Measurements from ENCODE around the gene NKTR. TPM values are rescaled to one million over a fixed set of nuclear protein-coding genes. Genes with fewer than 3 reads are reported as not detected.

NKTR gene
- polyA plus RNA-seq, 1 of the 3 experiments (the other 2 are of a cell fraction), result 19.2 TPM

DNA sequence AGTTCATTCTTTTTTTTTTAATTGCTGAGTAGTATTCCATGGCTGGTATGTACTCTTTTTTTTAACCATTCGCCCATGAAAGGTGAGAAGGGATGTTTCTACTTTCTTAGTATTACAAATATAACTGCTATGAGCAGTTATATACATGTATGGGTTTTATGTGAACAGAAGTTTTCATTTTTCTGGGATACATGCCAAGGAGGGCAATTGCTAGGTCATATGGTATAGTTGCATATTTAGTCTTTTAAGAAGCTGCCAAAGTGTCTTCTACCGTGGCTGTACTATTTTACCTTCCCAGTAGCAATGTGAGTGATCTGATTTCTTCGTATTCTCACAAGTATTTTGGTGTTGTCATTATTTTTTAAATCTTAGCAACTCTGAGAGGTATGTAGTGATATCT is 73.7 kb downstream of the NKTR start (continued):
- no peak for TF ChIP-seq EZH2phosphoT487 (IDR thresholded peaks at IDR 0.05; ENCODE audit: borderline replicate concordance, low read depth)
- no peak for TF ChIP-seq MEF2A (IDR thresholded peaks at IDR 0.05; ENCODE audit: borderline replicate concordance, low read depth)
- no peak for TF ChIP-seq ZBTB33 (IDR thresholded peaks at IDR 0.05; ENCODE audit: borderline replicate concordance, low read depth)

GRCh38 chr3:42675909-42676308 is 75.4 kb downstream of the NKTR start:
- no peak overlapping the region for H3K4me3 ChIP-seq (ENCODE audit: low read depth in 2 of 2, low read length in 1 of 2)
- no peak overlapping the region for H3K27ac ChIP-seq (ENCODE audit: low read depth in 2 of 2, low read length in 1 of 2)
- WGBS (ENCODE audit: low lambda C conversion rate), result 66% methylated on average over 2 of the region's 2 CpGs
- H3F3A ChIP-seq (replicated peaks; ENCODE audit: insufficient read depth), result no peaks in the 10 kb centered on the region
- no peak for DNase-seq
- POLR2A ChIA-PET, result no interaction called here
- no peaks in the 10 kb centered on the region for H3K36me3 ChIP-seq (replicated peaks in 1 of 2; ENCODE audit: control insufficient read depth in 1 of 2, insufficient read depth in 2 of 2, low read length in 1 of 2)
- no peaks in the 10 kb centered on the region for H3K4me1 ChIP-seq (ENCODE audit: control insufficient read depth in 1 of 2, insufficient read depth in 2 of 2, low read depth in 1 of 2, low read length in 1 of 2)
- H3K4me2 ChIP-seq, result no peak overlapping the region
- no peaks in the 10 kb centered on the region for H4K20me1 ChIP-seq (ENCODE audit: insufficient read depth)
- no peaks in the 10 kb centered on the region for H3K9me2 ChIP-seq
- no peaks in the 10 kb centered on the region for H3K9me3 ChIP-seq
- CTCF ChIA-PET, result no interaction called here
- no peak overlapping the region for H3K9ac ChIP-seq
- H3K27me3 ChIP-seq (ENCODE audit: insufficient read depth), result no peaks in the 10 kb centered on the region; the same call in 1 of the 2 replicates
- TF ChIP-seq RXRA (IDR thresholded peaks at IDR 0.05; ENCODE audit: borderline replicate concordance, low read depth), result no peak
- TF ChIP-seq RCOR1 (IDR thresholded peaks at IDR 0.05; ENCODE audit: low read length), result no peak
- TF ChIP-seq RAD21 (IDR thresholded peaks at IDR 0.05; ENCODE audit: low read length), result no peak
- TF ChIP-seq TCF12 (IDR thresholded peaks at IDR 0.05), result no peak
- no peak for TF ChIP-seq ELF1 (IDR thresholded peaks at IDR 0.05)
- no peak for TF ChIP-seq ZBTB33 (IDR thresholded peaks at IDR 0.05; ENCODE audit: borderline replicate concordance, low read depth)
- TF ChIP-seq YY1 (IDR thresholded peaks at IDR 0.05; ENCODE audit: low read depth), result no peak
- TF ChIP-seq FOSL2 (IDR thresholded peaks at IDR 0.05; ENCODE audit: borderline replicate concordance, low read depth), result no peak
- TF ChIP-seq, protein P1, sequence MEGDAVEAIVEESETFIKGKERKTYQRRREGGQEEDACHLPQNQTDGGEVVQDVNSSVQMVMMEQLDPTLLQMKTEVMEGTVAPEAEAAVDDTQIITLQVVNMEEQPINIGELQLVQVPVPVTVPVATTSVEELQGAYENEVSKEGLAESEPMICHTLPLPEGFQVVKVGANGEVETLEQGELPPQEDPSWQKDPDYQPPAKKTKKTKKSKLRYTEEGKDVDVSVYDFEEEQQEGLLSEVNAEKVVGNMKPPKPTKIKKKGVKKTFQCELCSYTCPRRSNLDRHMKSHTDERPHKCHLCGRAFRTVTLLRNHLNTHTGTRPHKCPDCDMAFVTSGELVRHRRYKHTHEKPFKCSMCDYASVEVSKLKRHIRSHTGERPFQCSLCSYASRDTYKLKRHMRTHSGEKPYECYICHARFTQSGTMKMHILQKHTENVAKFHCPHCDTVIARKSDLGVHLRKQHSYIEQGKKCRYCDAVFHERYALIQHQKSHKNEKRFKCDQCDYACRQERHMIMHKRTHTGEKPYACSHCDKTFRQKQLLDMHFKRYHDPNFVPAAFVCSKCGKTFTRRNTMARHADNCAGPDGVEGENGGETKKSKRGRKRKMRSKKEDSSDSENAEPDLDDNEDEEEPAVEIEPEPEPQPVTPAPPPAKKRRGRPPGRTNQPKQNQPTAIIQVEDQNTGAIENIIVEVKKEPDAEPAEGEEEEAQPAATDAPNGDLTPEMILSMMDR (IDR thresholded peaks at IDR 0.05), result no peak
- no peak for TF ChIP-seq JUND (IDR thresholded peaks at IDR 0.05)
- no peak for TF ChIP-seq POLR2AphosphoS5 (IDR thresholded peaks at IDR 0.05; ENCODE audit: low read depth, low read length)
- TF ChIP-seq RFX5 (IDR thresholded peaks at IDR 0.05; ENCODE audit: low read length), result no peak
- TF ChIP-seq, protein P2, sequence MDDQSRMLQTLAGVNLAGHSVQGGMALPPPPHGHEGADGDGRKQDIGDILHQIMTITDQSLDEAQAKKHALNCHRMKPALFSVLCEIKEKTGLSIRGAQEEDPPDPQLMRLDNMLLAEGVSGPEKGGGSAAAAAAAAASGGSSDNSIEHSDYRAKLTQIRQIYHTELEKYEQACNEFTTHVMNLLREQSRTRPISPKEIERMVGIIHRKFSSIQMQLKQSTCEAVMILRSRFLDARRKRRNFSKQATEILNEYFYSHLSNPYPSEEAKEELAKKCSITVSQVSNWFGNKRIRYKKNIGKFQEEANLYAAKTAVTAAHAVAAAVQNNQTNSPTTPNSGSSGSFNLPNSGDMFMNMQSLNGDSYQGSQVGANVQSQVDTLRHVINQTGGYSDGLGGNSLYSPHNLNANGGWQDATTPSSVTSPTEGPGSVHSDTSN (IDR thresholded peaks at IDR 0.05), result no peak
- H3K79me2 ChIP-seq (ENCODE audit: insufficient read depth), result no peaks in the 10 kb centered on the region
- H2AFZ ChIP-seq (ENCODE audit: low read depth), result no peak overlapping the region
